GM19468 (cell line): ENCODE data around the gene PBRM1.
A peak's percentile ranks its signal among the peaks of the same experiment; 100 is the strongest.

Experiments
- ATAC-seq: cut with Tn5 transposase; IDR thresholded peaks from one replicate; pipeline ENCODE4 v1.9.1; 2021; ENCODE audit warnings: mild to moderate bottlenecking, moderate library complexity, moderate number of reproducible peaks; ENCODE audit not compliant: unreplicated experiment; ENCODE audit errors: extremely low read depth

PBRM1 gene

DNA sequence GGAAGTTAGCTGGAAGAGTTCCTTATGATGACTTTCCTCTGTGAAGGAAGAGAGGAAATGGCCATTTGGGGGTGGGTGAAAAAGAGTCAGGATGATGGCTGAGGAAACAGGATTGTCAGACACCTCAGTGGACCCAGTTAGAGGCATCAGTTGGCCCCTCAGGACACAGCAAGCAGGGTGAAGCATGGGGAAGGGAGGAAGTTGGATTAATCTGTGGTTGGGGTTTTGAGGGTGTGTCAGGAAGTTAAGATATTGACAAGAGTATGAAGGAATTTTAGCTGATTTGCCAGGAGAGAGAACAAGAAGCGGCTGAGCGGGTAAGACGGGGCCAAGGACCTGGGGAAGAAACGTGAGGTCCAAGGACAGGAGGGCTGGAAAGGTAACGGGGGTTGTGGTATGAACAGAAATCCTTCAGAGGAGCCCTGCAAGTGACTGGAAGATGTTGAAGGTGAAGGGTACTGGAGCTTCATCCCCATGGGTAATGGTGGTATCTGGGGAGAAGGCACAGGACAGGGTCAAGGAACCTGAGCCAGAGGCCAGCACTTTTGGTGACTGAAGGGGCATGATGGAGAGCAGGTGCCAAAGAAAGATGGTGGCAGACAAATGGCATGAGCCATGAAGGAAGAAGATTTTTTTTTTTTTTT is 146.6 kb downstream of the PBRM1 start:
- no peak for ATAC-seq

DNA sequence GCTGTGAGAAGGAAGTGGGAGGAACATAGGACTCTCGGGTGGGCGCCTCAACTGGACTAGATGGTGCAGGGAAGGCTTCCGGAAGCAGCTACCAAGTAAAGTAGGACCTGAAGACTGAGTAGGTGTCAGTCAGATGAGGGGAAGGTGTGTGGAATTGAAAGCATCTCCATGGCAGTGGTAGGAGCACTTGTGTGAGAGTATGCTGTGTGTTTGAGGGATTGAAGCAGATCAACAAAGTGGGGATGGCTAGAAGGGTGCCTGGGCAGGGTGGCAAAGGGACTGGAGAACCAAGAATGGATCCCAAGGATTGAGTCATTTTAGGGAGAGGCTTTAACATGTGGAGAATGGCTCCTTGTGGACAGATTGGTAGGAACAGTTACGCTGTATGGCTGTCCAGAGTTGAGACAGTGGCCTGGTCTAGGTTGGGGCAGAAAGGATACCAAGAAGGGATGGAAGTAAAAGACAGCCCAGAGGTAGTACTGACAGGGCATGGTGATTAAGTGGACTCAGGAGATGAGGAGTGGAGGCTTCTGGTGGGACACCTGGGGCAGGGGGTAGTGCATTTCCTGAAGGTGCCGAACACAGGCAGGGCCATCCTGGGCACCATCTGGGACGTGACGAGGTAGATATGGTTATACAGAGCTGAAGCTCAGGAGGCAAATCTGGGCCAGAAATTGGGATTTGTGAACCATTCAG is 147.8 kb downstream of the PBRM1 start:
- ATAC-seq, result no peak

DNA sequence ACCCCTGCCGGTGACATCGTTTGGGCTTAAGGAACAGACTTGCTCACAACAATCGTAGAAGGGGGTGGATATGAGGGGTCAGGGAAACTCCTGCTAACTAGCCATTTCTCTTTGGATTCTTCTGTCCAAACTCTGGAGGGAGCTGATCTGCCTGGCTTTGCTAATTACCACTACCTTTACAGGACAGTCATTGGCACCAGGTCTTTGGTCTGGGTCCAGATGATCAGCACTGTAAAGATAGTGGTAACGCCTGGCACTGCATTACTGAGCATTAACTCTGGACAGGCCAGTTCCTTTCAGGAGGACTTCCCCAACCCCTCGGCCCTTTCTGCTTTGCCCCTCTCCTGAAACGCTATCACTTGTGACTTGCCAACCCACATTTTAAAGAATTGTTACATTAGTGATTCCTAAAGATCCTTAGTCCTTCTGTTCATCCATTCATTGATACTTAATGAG is 148.5 kb downstream of the PBRM1 start:
- no peak for ATAC-seq

DNA sequence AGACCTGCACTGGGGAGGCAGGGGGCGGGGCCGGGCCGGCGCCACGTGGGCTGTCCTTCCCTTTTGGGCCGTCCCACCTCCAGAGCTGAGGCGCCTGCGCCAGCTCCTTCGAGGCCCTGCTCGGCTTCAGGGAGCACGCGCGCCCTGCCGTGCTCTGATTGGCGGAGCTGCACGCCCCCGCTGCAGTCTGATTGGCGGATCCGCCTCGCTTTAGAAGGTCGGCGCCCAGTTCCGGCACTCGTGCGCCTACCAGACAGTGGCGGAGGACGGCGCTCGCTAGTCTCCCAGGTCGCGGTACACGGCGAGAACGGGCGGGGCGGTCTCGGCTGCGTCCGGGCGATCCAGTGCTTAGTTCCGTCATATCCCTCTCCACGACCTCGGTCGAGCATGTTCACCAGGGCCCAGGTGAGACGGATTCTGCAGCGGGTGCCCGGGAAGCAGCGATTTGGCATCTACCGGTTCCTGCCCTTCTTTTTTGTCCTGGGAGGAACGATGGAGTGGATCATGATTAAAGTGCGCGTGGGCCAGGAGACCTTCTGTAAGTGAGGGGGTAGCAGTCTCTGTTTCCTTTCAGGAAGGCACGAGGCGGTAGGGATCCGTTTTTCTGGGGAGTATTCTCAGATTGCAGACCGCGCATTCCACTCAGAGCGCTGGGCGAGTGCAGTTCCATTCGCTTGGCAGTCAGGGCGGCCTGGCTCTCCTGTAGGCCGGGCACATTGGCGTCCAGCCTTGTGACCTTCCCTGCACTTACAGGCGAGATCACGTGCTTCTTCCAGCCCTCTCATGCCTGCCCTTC is 149.1 kb downstream of the PBRM1 start, which contains the start of gene UQCC5:
UQCC5 (plus strand) TSS at position 237 of the 796 bp plus-strand sequence; CDS start at position 388, 151 bp downstream.
- ATAC-seq, result peak; percentile 92

DNA sequence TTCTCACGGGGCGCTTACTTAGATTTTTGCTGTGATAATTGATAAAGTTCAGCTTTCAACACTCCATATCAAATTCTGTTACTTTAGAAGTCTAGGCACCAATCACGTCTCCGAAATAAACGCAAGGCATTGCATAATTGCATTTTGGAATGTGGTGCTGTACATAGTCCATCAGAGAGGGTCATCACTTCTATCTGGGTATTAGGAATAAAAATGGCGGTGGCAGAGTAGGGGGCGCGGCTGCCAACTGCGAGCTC is 149.7 kb downstream of the PBRM1 start:
- no peak for ATAC-seq

DNA sequence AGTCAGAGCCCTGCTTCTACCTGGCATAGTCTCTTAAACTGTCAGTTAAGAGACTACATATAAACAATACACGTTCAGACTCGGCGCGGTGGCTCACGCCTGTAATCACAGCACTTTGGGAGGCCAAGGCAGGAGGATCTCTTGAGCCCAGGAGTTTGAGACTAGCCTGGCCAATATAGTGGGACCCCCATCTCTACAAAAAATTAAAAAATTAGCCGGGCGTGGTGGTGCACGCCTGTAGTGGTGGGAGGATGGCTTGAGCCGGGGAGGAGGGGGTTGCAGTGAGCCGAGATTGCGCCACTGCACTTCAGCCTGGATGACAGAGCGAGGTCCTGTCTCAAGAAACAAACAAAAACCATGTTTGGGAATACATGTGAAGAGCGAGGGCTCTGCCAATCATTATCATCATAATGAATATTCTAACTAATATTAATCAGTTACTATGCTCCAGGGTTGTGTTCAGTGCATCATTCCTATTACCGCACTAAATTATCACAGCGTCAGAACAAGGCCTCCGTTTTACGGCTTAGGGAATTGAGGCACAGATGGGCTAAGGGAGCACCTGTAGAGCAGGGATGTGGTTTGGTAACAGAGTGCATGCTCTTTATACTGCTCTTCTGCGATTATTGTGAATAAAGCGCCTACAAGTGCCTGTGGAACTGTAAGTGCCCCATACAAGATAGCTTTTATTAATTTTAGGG is 150.2 kb downstream of the PBRM1 start:
- no peak for ATAC-seq

DNA sequence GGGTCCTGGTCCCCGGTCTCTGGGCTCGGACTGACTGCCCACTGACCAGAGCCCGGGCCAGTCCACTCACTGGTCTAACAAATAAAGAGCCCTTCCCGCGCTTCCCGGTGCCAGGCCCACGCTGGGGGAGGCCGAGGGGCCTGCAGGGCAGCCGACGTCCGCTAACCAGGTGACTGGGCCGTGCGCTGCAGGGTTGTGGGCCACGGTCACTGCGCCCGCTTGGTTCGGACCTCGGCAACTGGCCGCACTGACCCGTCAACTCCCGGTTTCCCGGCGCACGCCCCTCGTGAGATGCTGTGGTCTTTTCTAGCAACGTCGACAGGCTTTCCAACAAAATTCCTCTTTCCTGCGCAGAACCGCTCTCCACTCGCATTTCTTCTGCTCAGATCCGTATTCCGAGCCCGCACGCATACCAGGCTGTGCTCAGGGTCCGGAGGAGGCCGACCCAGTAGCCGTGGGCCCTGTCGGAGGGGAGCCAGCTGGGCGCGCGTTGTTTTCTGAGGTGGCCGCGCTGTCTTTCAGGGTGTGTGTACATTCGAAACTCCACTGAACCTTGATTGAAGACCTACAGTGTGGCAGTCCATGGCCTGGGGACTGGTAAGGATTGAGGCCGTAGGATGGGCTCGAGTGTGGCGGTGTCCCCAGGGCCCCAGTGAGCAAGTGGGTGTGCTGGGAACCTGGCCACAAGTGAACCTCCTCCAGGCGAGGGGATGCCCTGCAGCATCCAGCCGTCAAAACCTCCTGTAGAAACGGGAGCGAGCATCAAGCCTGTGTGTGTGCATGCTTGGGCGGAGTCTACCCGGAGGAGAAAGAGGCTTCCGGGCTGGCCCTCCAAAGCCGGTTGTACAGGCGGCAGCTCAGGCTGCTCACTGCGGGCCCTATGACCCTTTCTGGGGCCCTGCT is 151.2 kb downstream of the PBRM1 start:
- ATAC-seq, result no peak

DNA sequence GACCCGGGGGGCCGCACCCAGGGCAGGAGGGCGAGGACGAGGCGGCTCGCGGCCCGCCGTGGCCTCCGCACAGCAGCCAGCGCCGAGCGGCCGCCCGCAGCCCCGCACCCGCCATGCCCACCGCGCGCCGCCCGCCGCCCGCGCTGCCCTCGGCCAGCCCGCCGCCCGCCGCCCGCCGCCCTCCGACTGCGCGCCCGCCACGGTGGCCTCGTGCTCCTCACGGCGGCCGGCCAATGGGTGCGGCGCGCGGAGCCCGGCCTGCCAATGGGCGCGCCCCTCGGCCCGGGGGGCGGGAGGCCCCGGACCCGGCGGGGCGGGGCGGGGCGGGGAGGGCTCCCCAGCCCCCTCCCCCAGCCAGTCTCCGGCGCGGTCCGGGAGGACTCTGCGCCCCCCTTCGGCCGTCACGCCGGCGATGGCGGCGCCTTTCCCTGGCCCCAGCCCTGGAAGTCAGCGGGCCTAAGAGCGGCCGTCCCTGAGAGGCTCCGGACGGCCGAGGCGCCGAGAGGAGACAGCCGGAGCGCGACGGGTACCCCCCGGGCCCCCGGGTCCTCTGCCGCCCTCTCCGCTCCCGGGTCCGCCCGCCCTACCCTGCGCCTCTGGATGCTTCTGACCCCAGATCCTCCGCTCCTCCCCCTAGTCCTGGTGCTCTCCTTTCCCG is 152.0 kb downstream of the PBRM1 start, which contains the start of gene NT5DC2:
NT5DC2 (minus strand) TSS at position 235 of the 658 bp plus-strand sequence; CDS start at position 115, 120 bp downstream.
- ATAC-seq, result no peak

DNA sequence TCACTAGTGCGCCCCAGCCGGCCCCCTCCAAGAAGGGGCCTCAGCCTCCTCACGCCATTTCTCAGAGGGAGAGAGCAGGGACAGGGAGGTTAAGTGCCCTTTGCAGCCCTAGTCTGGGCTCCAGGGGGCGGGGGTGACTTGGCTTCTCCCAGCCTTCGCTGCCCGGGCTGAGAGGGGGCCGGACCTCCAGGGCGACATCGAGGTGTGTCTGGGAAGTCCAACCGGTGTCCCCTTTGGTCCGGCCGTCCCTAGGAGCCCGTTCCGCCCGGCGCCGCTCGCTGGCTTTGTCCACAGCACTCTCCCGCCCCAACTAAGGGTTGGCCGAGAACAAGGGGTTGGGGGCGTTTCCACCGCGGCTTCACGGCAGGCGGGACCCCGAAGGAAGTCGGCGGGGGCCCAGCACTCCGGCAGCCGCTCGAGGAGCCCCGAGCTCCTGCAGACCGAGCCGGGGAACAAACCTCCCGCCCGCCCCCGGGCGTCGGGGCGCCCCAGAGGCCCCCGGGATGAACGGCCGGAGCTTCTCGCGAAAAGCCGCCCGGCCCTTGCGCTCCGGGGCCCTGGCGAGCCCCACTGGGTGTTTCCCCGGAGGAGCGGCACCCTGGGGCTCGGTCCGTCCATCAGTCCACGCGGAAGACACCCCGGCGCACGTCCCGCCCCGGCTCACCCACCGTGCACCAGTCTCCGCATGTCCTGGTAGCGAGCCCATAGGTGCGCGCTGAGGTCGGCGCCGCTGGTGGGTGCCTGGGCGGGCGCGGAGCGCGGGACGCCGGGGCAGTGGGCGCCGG is 152.7 kb downstream of the PBRM1 start:
- no peak for ATAC-seq

DNA sequence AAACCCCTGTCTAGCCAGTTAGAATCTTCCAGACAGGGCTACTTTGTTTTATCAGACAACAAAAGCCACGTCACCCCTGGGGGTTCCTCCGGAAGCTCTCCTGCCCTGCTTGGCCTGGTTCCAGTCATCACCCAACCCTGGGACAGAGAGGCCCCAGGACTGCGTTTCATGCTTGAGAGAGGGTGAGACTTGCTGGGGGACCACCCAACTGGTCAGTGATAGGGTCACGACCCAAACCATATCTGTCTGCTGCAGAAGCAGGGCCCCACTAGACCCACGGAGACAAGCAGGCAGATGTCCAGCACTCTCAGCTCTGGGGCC is 153.2 kb downstream of the PBRM1 start:
- ATAC-seq, result no peak

DNA sequence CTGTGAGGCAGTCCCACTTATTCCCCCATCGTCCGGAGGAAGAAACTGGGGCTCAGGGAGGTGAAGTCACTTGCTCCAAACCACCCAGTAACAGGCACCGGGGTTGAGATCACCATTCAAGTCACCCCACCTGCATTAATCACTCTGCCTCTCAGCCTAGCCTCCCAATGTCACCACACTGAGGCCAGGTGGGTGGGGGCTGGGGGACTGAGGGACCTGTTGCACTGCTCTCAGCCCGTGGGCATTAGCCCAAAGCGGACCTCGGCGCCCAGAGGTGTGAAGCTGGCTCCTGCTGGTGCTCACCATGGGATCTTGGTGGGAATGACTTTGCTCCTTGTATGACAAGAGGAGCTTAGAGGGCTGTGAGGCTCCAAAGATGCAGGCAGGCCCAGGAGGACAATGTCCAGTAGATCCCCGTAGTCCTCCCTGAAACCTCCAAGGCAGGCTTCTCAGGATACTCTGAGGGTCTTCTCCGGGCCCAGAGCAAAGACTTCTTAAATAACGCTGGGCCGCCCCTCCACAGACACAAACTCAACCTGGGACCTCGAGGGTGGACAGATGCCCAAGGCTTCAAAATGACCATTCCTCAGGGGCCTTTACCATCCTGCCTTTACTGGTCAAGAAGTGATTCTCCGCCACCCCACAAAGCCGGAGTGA is 153.7 kb downstream of the PBRM1 start:
- ATAC-seq, result no peak

DNA sequence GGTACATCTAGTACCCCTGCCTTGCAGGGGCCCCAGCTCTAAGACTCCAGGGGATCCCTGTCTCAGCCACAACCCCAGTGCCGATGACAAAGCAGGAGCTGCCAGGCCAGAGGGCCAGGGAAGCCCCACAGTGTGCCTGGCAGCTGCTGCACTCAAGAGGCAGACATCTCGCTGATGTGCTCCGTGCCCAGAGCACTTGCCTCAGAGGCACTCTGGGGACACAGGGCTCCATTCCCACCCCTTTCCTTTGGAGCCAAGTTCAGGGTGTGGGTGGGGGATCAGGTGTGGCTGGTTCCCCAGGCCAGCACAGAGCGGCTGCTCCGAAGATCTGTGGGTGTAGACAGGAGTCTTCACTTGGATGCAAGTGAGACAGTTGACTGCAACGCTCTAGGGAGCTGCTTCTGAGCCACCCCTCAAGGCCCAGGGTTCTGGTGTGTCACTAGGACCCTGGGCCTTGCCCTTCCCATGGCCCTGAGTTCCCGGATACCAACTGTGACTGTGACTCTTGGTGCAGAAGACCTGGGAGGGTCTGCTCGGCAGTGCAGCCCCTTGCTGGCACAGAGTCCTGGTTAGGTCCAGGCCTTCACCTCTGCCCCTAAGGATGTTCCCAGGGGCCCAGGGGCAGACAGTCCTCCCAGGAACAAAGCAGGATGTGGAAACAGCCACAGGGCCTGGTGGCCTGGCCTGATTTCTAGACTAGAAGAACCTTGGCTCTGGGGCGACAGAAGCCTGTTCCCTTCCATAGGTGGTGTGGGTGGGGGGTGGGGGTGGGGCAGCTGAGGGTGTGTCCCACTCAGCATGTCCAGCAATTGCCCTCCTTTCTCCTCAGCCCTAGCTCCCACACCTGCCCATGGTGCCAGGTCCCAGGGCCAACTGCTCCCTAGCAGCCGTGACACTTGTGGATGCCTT is 154.5 kb downstream of the PBRM1 start:
- no peak for ATAC-seq

DNA sequence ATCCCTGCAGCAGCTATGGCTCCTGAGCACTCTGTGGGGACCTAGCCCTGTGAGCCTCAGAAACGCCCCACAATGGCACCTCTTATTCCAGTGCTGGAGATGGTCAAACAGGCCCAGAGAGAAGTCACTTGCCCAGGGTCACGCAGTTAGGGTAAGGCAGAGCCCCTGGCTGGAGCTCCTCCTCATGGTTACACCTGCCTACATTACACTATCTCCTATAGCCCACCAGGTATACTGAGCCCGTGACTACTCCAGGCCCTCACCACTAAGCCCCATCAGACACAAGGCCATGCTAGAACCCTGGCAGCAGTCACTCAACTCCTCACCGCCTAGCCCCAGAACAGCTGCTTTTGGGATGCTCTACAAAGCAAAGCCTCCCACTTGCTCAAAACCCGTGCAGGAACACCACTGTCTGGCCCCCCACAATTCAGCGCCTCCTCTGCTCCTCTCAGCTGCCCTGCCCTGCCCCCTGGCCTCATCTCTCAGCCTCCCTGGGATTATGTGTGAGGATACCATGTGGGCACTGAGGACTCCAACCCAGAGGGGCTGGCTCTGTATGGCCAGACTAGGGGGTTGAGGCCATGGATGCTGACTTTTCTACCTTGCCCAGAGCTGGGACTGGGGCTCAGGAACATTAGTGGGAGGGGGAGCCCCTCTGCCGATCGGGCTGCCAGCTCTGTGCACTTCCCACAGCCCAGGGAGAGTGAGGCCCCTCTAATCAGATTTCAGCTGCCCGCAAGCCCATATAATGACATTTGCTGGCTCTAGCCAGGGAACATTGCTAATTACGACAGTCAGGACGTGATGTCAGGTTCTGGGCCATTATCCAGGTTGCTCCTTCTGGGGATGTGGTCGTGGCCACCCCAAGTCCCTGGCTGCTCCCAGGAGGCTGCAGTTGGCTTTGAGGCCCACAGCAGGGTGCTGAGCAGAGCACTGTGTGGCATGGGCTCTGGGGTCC is 156.1 kb downstream of the PBRM1 start:
- no peak for ATAC-seq

DNA sequence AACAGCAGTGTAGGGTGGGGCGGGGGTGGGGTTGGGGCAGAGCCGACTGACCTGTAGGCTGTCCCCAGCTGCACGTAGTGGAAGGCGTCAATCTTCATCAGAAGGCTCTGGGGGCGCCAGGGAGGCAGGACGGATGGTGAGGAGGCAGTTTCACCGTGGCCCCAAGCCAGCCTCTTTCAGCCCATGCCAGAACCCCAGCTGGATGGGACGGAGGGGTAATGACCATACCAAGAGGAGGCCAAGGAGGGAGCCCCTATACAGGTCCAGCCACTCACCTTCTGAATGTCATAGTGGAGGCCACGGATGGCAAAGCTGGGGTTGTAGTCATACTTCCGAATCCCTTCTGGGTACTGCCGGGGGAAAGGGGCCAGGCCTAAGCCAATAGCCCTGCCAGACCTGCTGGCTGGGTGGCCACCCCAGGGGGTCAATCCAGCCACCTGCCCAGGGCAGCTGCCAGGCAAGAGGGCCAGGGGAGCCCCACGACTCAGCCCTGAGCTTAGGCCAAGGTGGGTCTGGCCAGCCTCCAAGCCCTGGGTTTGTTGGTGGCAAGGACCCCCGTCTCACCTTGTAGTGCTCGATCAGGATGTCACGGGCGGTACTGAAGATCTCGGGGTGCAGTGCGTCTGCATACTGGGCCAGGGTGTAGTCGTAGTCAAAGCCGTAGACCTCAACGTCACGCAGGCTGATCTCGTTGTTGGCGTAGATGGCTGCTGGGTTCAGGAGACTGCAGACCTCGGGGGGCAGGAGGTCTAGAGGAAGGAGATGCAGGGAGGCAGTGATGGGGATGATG is 156.9 kb downstream of the PBRM1 start:
- no peak for ATAC-seq
